Hepatocyte (in vitro differentiated cells): ENCODE measurements around the gene SRD5A1. TPM values are rescaled to one million over a fixed set of nuclear protein-coding genes. Genes with fewer than 3 reads are reported as not detected.
A peak's percentile ranks its signal among the peaks of the same experiment; 100 is the strongest.

ENCODE experiments used
- DNase-seq: peaks from one replicate; pipeline ENCODE4 v3.0.0-alpha.2; 2016; ENCODE audit warnings: low spot score
- H2AFZ ChIP-seq: fragments of 200-600 bp; sonication (generic); 2 replicates; pipeline ENCODE4 v1.6.0; 2016; ENCODE audit warnings: antibody characterized with exemption, mild to moderate bottlenecking
- H3K27ac ChIP-seq: fragments of 200-600 bp; sonication (generic); 2 replicates; pipeline ENCODE4 v1.5.1; 2016; ENCODE audit warnings: mild to moderate bottlenecking
- H3K27me3 ChIP-seq: fragments of 200-600 bp; sonication (generic); 2 replicates; pipeline ENCODE4 v1.6.1; 2016
- H3K36me3 ChIP-seq: fragments of 200-600 bp; sonication (generic); replicated peaks from 2 replicates; pipeline ENCODE4 v1.5.1; 2016; ENCODE audit warnings: low read depth; ENCODE audit not compliant: insufficient read depth
- H3K4me1 ChIP-seq: fragments of 200-600 bp; sonication (generic); 2 replicates; pipeline ENCODE4 v1.5.1; 2016; ENCODE audit warnings: mild to moderate bottlenecking, moderate library complexity; ENCODE audit not compliant: insufficient read depth
- H3K4me2 ChIP-seq: fragments of 200-600 bp; sonication (generic); 2 replicates; pipeline ENCODE4 v1.6.0; 2016
- H3K4me3 ChIP-seq: fragments of 200-600 bp; sonication (generic); 2 replicates; pipeline ENCODE4 v1.5.1; 2016; ENCODE audit warnings: mild to moderate bottlenecking
- H3K79me2 ChIP-seq: fragments of 200-600 bp; sonication (generic); 2 replicates; pipeline ENCODE4 v1.6.0; 2017; ENCODE audit warnings: mild to moderate bottlenecking
- H3K9me2 ChIP-seq: fragments of 200-600 bp; sonication (generic); replicated peaks from 2 replicates; pipeline ENCODE4 v1.6.0; 2017; ENCODE audit warnings: mild to moderate bottlenecking; ENCODE audit not compliant: insufficient read depth
- H3K9me3 ChIP-seq: fragments of 200-600 bp; sonication (generic); 2 replicates; pipeline ENCODE4 v1.5.1; 2016; ENCODE audit warnings: low read depth, mild to moderate bottlenecking
- H4K20me1 ChIP-seq: fragments of 200-600 bp; sonication (generic); 2 replicates; pipeline ENCODE4 v1.6.0; 2016; ENCODE audit warnings: mild to moderate bottlenecking; ENCODE audit not compliant: insufficient read depth, poor library complexity, severe bottlenecking
- EZH2 ChIP-seq: fragments of 200-600 bp; sonication (generic); IDR thresholded peaks from 2 replicates; pipeline ENCODE4 v1.6.1; 2016; ENCODE audit warnings: antibody characterized with exemption, mild to moderate bottlenecking, borderline replicate concordance
- EZH2phosphoT487 ChIP-seq: fragments of 200-600 bp; sonication (generic); IDR thresholded peaks from one replicate; pipeline ENCODE4 v1.6.1; 2018; ENCODE audit warnings: antibody characterized with exemption, mild to moderate bottlenecking, low read depth, moderate library complexity; ENCODE audit not compliant: unreplicated experiment, severe bottlenecking
- WGBS: methylation state at CpG from one replicate; pipeline ENCODE4 v1.1.6; 2016; ENCODE audit warnings: low lambda C conversion rate; ENCODE audit errors: missing lambda C conversion rate; 5-methylcytosine and 5-hydroxymethylcytosine counted together
- polyA plus RNA-seq: library from polyadenylated mRNA; unstranded; fragments of >200 nt; fragmentation: Nextera tagmentation; extraction: Ambion mirVana; gene quantifications from 2 replicates; pipeline ENCODE4 v1.2.1, GENCODE V29; 2016
- total RNA-seq: library from RNA; depleted of rRNA; stranded (reverse); fragments of >200 nt; gene quantifications from 2 replicates; pipeline ENCODE4 v1.2.3, GENCODE V29; 2014
- TF ChIP-seq, protein P1 (sequence below): fragments of 200-600 bp; sonication (generic); IDR thresholded peaks from 2 replicates; pipeline ENCODE4 v1.5.1; 2016; ENCODE audit warnings: antibody characterized with exemption, mild to moderate bottlenecking; ENCODE audit not compliant: poor library complexity

The SRD5A1 gene
- total and polyA plus RNA-seq, 2 experiments from 2014 or later = 8.6 to 12.1 TPM

GRCh38 chr5:6705088-6705487 is 71.8 kb downstream of the SRD5A1 start:
- Histone ChIP-seq H2AFZ (no peak overlapping the region), H3K4me1 (peaks cover 18% of the 10 kb centered on the region), H3K79me2 (no peaks in the 10 kb centered on the region), H3K27me3 (no peaks in the 10 kb centered on the region), H3K4me3 (no peak overlapping the region), H3K9me3 (no peaks in the 10 kb centered on the region), H3K9me2 (no peaks in the 10 kb centered on the region), H3K4me2 (peak overlapping the region; percentile 16), H3K27ac (peak overlapping the region; percentile 90), H4K20me1 (no peaks in the 10 kb centered on the region), H3K36me3 (no peaks in the 10 kb centered on the region)
- no peak for TF ChIP-seq EZH2
- TF ChIP-seq EZH2phosphoT487 = no peak
- TF ChIP-seq, protein P1, sequence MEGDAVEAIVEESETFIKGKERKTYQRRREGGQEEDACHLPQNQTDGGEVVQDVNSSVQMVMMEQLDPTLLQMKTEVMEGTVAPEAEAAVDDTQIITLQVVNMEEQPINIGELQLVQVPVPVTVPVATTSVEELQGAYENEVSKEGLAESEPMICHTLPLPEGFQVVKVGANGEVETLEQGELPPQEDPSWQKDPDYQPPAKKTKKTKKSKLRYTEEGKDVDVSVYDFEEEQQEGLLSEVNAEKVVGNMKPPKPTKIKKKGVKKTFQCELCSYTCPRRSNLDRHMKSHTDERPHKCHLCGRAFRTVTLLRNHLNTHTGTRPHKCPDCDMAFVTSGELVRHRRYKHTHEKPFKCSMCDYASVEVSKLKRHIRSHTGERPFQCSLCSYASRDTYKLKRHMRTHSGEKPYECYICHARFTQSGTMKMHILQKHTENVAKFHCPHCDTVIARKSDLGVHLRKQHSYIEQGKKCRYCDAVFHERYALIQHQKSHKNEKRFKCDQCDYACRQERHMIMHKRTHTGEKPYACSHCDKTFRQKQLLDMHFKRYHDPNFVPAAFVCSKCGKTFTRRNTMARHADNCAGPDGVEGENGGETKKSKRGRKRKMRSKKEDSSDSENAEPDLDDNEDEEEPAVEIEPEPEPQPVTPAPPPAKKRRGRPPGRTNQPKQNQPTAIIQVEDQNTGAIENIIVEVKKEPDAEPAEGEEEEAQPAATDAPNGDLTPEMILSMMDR = no peak
- 80% methylated on average over 6 of the region's 6 CpGs for WGBS
- no peak for DNase-seq

DNA sequence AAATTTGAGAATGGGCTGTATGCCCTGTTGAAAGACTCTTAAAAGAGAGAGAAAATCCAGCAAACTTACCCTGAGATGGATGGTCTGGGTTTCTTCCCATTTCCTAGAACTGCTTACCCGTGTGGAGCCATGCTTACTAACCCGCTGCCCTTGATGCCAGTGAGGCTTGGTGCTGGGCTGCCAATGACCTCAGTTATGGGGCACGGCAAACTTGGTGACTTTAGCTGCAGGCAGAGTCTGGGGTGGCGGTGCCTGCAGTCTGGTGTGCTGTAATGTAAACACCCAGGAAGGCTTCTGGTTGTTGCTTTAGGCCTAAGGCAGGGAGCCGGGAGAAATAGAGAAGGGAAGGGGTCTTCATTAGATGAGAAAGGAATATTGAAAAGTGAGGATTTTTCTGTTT is 72.7 kb downstream of the SRD5A1 start:
- Histone ChIP-seq H3K9me2 (no peaks in the 10 kb centered on the region), H3K4me3 (no peak overlapping the region), H3K27me3 (no peaks in the 10 kb centered on the region), H3K4me2 (no peak overlapping the region), H4K20me1 (no peaks in the 10 kb centered on the region), H2AFZ (no peak overlapping the region), H3K79me2 (no peaks in the 10 kb centered on the region), H3K4me1 (peaks cover 18% of the 10 kb centered on the region), H3K27ac (no peak overlapping the region), H3K36me3 (no peaks in the 10 kb centered on the region), H3K9me3 (no peaks in the 10 kb centered on the region)
- WGBS = 84% methylated on average over 5 of the region's 5 CpGs
- TF ChIP-seq, protein P1 = no peak
- TF ChIP-seq EZH2 (no peak), EZH2phosphoT487 (no peak)
- DNase-seq = no peak

DNA sequence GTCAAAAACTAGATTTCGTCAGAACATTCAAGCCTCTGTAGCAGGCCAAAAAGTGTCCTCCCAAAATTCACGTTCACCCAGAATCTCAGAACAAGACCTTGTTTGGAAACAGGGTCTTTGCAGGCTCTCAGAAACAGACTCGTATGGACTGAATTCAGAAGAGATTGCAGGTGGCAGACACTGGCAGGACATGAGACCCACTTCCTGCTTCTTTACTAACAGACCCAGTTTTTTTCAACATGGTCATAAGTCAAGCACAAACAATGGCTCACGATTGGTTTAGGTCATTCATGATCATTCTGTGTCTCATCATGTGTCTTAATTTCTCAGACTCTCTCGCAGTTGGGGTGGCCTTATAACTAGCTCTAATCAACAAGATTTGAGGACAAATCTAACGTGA is 74.6 kb downstream of the SRD5A1 start:
- Histone ChIP-seq H4K20me1 (no peaks in the 10 kb centered on the region), H3K27me3 (no peaks in the 10 kb centered on the region), H3K27ac (no peak overlapping the region), H3K4me2 (no peak overlapping the region), H3K9me2 (no peaks in the 10 kb centered on the region), H3K36me3 (no peaks in the 10 kb centered on the region), H2AFZ (no peak overlapping the region), H3K79me2 (no peaks in the 10 kb centered on the region), H3K4me1 (peaks cover 22% of the 10 kb centered on the region), H3K9me3 (no peaks in the 10 kb centered on the region), H3K4me3 (no peak overlapping the region)
- WGBS = 80% methylated on average over 6 of the region's 6 CpGs
- TF ChIP-seq, protein P1 = no peak
- TF ChIP-seq EZH2phosphoT487 (no peak), EZH2 (no peak)
- DNase-seq = no peak

- H3K27me3 ChIP-seq = no peaks in the 10 kb centered on the region
- no peaks in the 10 kb centered on the region for H3K36me3 ChIP-seq
- H3K9me2 ChIP-seq = no peaks in the 10 kb centered on the region
- no peaks in the 10 kb centered on the region for H4K20me1 ChIP-seq
- WGBS = 56% methylated on average over 1 of the region's 1 CpG
- no peak overlapping the region for H3K4me2 ChIP-seq
- no peaks in the 10 kb centered on the region for H3K79me2 ChIP-seq
- H2AFZ ChIP-seq = no peak overlapping the region
- H3K27ac ChIP-seq = no peak overlapping the region
- H3K4me3 ChIP-seq = no peak overlapping the region
- H3K4me1 ChIP-seq = peaks cover 18% of the 10 kb centered on the region
- DNase-seq = no peak
- TF ChIP-seq EZH2phosphoT487 (no peak), EZH2 (no peak)
- TF ChIP-seq, protein P1 = no peak
- no peaks in the 10 kb centered on the region for H3K9me3 ChIP-seq
Measured at GRCh38 chr5:6708814-6709213, 75.6 kb downstream of the SRD5A1 start.
